Neural progenitor cell (in vitro differentiated cells): ENCODE measurements around the gene GREM2. TPM values are rescaled to one million over a fixed set of nuclear protein-coding genes. Genes with fewer than 3 reads are reported as not detected.

Experiments
- DNase-seq: peaks from one replicate; pipeline ENCODE4 v3.0.0-alpha.2; 2016; ENCODE audit warnings: low spot score
- H2AFZ ChIP-seq: fragments of 200-600 bp; sonication (generic); replicated peaks from 2 replicates; pipeline ENCODE4 v1.6.1; 2016; ENCODE audit warnings: antibody characterized with exemption
- H3F3A ChIP-seq: fragments of 200-600 bp; sonication (generic); 2 replicates; pipeline ENCODE4 v1.6.1; 2016; ENCODE audit warnings: antibody characterized with exemption, low read depth
- H3K27ac ChIP-seq: fragments of 200-600 bp; sonication (generic); 2 replicates; pipeline ENCODE4 v1.5.1; 2016; ENCODE audit warnings: mild to moderate bottlenecking
- H3K27me3 ChIP-seq: fragments of 200-600 bp; sonication (generic); 2 replicates; pipeline ENCODE4 v1.6.1; 2016; ENCODE audit warnings: mild to moderate bottlenecking, moderate library complexity
- H3K36me3 ChIP-seq: fragments of 200-600 bp; sonication (generic); 2 replicates; pipeline ENCODE4 v1.5.1; 2016
- H3K4me1 ChIP-seq: fragments of 200-600 bp; sonication (generic); 2 replicates; pipeline ENCODE4 v1.6.1; 2016; ENCODE audit warnings: mixed run types
- H3K4me2 ChIP-seq: fragments of 200-600 bp; sonication (generic); 2 replicates; pipeline ENCODE4 v1.6.1; 2016
- H3K4me3 ChIP-seq: fragments of 200-600 bp; sonication (generic); 2 replicates; pipeline ENCODE4 v1.5.1; 2016
- H3K79me2 ChIP-seq: fragments of 200-600 bp; sonication (generic); 2 replicates; pipeline ENCODE4 v1.6.1; 2016; ENCODE audit warnings: low read depth
- H3K9ac ChIP-seq: fragments of 200-600 bp; sonication (generic); 2 replicates; pipeline ENCODE4 v1.6.1; 2016
- H3K9me3 ChIP-seq: fragments of 200-600 bp; sonication (generic); 2 replicates; pipeline ENCODE4 v1.5.1; 2016; ENCODE audit warnings: low read depth
- H4K20me1 ChIP-seq: fragments of 200-600 bp; sonication (generic); 2 replicates; pipeline ENCODE4 v1.6.1; 2016; ENCODE audit warnings: low read depth
- H3K27ac Mint-ChIP-seq: 3 replicates; pipeline ENCODE4 v1.8.0; 2021; ENCODE audit warnings: mixed read lengths
- H3K27me3 Mint-ChIP-seq: 2 replicates; pipeline ENCODE4 v1.8.0; 2022; ENCODE audit warnings: low read depth, mild to moderate bottlenecking, inconsistent platforms, moderate library complexity, mixed read lengths; ENCODE audit not compliant: insufficient read depth
- H3K36me3 Mint-ChIP-seq: 3 replicates; pipeline ENCODE4 v1.8.0; 2021; ENCODE audit warnings: mixed read lengths
- H3K4me1 Mint-ChIP-seq: 3 replicates; pipeline ENCODE4 v1.8.0; 2021; ENCODE audit warnings: mixed read lengths
- H3K4me3 Mint-ChIP-seq: 3 replicates; pipeline ENCODE4 v1.8.0; 2021; ENCODE audit warnings: mild to moderate bottlenecking, moderate library complexity, mixed read lengths
- H3K9me3 Mint-ChIP-seq: 3 replicates; pipeline ENCODE4 v1.8.0; 2020; ENCODE audit warnings: mixed read lengths
- EZH2 ChIP-seq: fragments of 200-600 bp; sonication (generic); IDR thresholded peaks from 2 replicates; pipeline ENCODE4 v1.6.1; 2017; ENCODE audit warnings: antibody characterized with exemption, mild to moderate bottlenecking, moderate library complexity
- EZH2phosphoT487 ChIP-seq: fragments of 200-600 bp; sonication (generic); IDR thresholded peaks from 2 replicates; pipeline ENCODE4 v1.6.1; 2017; ENCODE audit warnings: antibody characterized with exemption
- total RNA-seq: library from RNA; depleted of rRNA; stranded (reverse); fragments of >200 nt; gene quantifications from 2 replicates; pipeline ENCODE4 v1.2.3, GENCODE V29; 2015; ENCODE audit warnings: low replicate concordance
- TF ChIP-seq, protein P1 (sequence below): fragments of 200-600 bp; sonication (generic); IDR thresholded peaks from 2 replicates; pipeline ENCODE4 v1.5.1; 2017; ENCODE audit warnings: antibody characterized with exemption, mild to moderate bottlenecking

GREM2 gene
- total RNA-seq, 1 donor from 2014 or later, result not detected

DNA sequence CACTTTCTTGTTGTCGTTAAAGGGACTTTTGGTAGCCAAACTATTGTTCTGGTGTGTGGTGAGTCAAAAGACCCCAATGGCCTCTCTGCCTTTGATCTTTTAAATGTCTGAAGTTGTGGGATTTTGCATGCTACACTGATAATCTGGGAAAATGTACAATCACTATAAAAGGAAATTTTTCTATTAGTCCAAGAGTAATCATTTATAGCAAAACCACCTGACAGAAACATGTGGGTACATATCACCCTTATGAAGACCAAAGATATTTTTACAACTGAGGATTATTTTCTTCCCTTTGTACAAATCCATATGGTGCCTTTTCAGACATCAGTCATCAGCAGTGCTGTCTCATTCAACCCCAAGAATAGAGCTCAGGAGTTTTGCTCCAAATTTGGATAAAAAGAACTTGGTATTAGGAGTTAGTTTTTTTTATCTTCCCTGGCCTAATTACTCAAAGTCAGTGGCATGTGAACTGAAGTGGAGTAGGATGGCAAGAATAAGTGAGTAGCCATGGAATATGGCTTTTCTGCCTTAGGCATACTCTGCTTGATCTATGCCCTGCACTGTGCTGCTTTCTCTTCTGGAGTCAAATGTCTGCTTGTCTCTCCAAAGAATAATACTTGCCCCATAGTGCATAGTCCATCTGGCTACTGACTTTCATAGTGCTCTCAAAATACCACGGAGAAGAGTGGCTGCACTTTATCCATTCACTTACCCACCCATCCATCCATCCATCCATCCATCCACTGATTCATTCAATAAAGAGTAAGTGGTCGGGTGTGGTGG lies 13.5 kb downstream of the GREM2 start:
- H3K27me3 ChIP-seq, result no peaks in the 10 kb centered on the region
- no peaks in the 10 kb centered on the region for H3K9me3 ChIP-seq
- no peaks in the 10 kb centered on the region for H3K36me3 ChIP-seq
- no peak for DNase-seq
- Mint-ChIP-seq H3K27ac (peak overlapping the region; percentile 97), H3K27me3 (peaks cover 2% of the 10 kb centered on the region), H3K4me1 (peaks cover 35% of the 10 kb centered on the region), H3K4me3 (no peak overlapping the region), H3K9me3 (no peaks in the 10 kb centered on the region), H3K36me3 (no peaks in the 10 kb centered on the region)
- no peaks in the 10 kb centered on the region for H3K4me1 ChIP-seq
- no peaks in the 10 kb centered on the region for H4K20me1 ChIP-seq
- no peak overlapping the region for H3K9ac ChIP-seq
- no peak overlapping the region for H2AFZ ChIP-seq
- H3K79me2 ChIP-seq, result no peaks in the 10 kb centered on the region
- H3K4me2 ChIP-seq, result no peak overlapping the region
- no peak overlapping the region for H3K27ac ChIP-seq
- H3K4me3 ChIP-seq, result no peak overlapping the region
- no peaks in the 10 kb centered on the region for H3F3A ChIP-seq
- TF ChIP-seq EZH2 (no peak), EZH2phosphoT487 (no peak)
- TF ChIP-seq, protein P1, sequence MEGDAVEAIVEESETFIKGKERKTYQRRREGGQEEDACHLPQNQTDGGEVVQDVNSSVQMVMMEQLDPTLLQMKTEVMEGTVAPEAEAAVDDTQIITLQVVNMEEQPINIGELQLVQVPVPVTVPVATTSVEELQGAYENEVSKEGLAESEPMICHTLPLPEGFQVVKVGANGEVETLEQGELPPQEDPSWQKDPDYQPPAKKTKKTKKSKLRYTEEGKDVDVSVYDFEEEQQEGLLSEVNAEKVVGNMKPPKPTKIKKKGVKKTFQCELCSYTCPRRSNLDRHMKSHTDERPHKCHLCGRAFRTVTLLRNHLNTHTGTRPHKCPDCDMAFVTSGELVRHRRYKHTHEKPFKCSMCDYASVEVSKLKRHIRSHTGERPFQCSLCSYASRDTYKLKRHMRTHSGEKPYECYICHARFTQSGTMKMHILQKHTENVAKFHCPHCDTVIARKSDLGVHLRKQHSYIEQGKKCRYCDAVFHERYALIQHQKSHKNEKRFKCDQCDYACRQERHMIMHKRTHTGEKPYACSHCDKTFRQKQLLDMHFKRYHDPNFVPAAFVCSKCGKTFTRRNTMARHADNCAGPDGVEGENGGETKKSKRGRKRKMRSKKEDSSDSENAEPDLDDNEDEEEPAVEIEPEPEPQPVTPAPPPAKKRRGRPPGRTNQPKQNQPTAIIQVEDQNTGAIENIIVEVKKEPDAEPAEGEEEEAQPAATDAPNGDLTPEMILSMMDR, result no peak

DNA sequence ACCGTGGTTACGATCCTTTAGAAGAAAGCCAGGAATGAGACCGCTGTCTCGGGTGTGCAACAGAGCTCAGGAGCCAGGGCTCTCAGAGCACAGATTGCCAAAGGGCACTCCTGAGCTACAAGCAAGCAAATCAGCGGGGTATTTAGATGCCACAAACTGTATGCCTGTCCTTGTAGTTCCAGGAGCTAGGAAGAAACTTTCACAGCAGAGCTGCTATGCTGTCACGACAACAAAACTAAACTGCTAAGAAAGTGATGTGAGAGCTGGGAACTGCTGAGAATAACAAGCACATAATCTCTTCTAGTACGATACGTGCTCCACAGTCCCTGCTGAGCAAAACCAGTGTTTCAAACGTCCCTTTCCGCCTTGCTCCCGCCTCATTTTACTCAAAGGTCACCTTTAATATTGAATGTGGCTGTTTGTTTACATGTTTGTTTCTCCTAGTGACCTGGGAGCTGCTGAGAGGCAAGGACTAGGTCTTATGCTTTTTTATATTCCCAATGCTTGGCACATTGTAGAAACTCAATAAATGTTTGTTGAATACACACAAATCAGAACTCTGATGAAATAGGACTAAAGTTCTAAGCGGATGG lies 14.7 kb downstream of the GREM2 start:
- peaks cover 35% of the 10 kb centered on the region for H3K4me1 Mint-ChIP-seq
- no peaks in the 10 kb centered on the region for H3K4me1 ChIP-seq
- no peak overlapping the region for H3K4me2 ChIP-seq
- H3F3A ChIP-seq, result no peaks in the 10 kb centered on the region
- H3K27me3 Mint-ChIP-seq, result peaks cover 2% of the 10 kb centered on the region
- no peaks in the 10 kb centered on the region for H3K27me3 ChIP-seq
- H3K27ac Mint-ChIP-seq, result peak overlapping the region; percentile 97
- TF ChIP-seq EZH2phosphoT487 (no peak), EZH2 (no peak)
- TF ChIP-seq, protein P1, result no peak
- H3K9me3 ChIP-seq, result no peaks in the 10 kb centered on the region
- no peak overlapping the region for H3K27ac ChIP-seq
- no peaks in the 10 kb centered on the region for H3K9me3 Mint-ChIP-seq
- peak; percentile 18 for DNase-seq
- no peak overlapping the region for H2AFZ ChIP-seq
- H3K9ac ChIP-seq, result no peak overlapping the region
- no peaks in the 10 kb centered on the region for H3K79me2 ChIP-seq
- H3K4me3 ChIP-seq, result no peak overlapping the region
- no peaks in the 10 kb centered on the region for H4K20me1 ChIP-seq
- no peak overlapping the region for H3K4me3 Mint-ChIP-seq
- H3K36me3 ChIP-seq, result no peaks in the 10 kb centered on the region
- H3K36me3 Mint-ChIP-seq, result no peaks in the 10 kb centered on the region

- no peaks in the 10 kb centered on the region for H3K9me3 ChIP-seq
- no peaks in the 10 kb centered on the region for H3F3A ChIP-seq
- no peak overlapping the region for H3K27ac ChIP-seq
- no peak overlapping the region for H2AFZ ChIP-seq
- no peaks in the 10 kb centered on the region for H3K9me3 Mint-ChIP-seq
- no peak overlapping the region for H3K4me3 Mint-ChIP-seq
- TF ChIP-seq, protein P1, result no peak
- TF ChIP-seq EZH2 (no peak), EZH2phosphoT487 (no peak)
- no peaks in the 10 kb centered on the region for H4K20me1 ChIP-seq
- H3K36me3 ChIP-seq, result no peaks in the 10 kb centered on the region
- peaks cover 35% of the 10 kb centered on the region for H3K4me1 Mint-ChIP-seq
- no peak overlapping the region for H3K4me3 ChIP-seq
- H3K79me2 ChIP-seq, result no peaks in the 10 kb centered on the region
- no peak overlapping the region for H3K27ac Mint-ChIP-seq
- H3K27me3 Mint-ChIP-seq, result peaks cover 2% of the 10 kb centered on the region
- H3K4me2 ChIP-seq, result no peak overlapping the region
- no peaks in the 10 kb centered on the region for H3K4me1 ChIP-seq
- no peak overlapping the region for H3K9ac ChIP-seq
- H3K27me3 ChIP-seq, result no peaks in the 10 kb centered on the region
- H3K36me3 Mint-ChIP-seq, result no peaks in the 10 kb centered on the region
- DNase-seq, result no peak
Observed at GRCh38 chr1:240595476-240595875, 16.5 kb downstream of the GREM2 start.
